Fibroblast of skin of back (primary cell): ENCODE measurements around the gene PNPO.
A peak's percentile ranks its signal among the peaks of the same experiment; 100 is the strongest.

ENCODE experiments used
- DNase-seq: peaks from one replicate; pipeline ENCODE4 v3.0.0-alpha.2; 2013

PNPO gene

DNA sequence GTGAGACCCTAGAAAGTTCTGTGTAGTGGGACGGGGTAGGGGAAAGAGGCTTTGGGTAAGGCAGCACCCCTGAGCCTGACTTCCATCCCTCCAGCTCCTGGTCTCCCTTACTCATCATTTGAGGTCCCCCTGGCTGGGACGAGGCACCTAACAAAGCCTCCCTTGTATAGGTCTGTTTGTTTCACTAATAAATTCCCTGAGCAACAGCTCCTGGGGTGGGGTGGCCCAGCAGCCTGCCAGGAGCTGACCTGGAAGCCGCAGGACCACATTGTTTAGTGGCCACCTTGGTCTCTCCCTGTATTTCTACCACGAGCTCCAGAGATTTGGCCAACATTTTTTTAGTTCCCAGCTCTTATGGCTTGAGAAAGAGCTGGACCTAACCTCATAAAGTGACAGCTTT lies 9.1 kb downstream of the PNPO start:
- DNase-seq = no peak

DNA sequence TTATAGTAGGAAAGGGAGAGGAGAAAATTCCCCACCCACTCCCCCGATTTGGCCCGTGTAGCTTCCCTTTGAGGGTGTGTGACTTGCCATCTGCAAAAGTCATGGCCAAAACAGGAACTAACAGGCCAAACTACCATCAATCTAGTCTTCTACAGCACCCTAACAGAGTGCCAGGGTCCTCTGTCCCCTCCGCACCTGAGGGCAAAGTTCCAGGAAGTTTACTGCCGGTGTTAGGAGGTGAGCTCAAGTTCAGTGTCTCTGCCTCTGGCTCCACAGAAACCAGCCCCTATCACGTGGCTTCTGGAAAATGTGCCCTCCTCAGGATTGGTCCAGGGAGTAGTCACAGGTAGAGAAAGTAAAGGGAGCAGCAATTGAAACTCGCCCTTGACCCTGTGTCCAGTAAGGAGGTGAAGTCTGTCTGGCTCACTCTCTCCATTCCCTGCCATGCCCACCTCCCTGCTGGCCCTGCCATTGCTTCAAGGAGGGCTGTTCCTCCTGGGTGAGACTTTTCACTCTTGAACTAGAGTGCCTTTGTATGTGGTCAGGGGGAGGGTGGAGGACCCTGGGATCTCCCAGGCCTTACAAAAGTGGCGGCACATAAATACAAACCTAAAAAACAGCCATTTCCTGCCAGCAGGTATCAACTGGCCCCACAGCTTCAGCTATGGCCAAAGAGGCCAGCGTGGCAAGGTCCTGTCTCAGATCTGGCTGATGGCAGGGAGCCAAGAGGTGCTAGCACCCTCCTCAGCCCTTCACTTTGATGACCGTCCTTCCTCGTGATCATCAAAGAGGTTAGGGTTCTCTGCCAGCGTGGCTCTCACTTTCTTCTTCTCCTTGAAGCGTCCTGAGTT lies 11.0 kb downstream of the PNPO start:
- no peak for DNase-seq

DNA sequence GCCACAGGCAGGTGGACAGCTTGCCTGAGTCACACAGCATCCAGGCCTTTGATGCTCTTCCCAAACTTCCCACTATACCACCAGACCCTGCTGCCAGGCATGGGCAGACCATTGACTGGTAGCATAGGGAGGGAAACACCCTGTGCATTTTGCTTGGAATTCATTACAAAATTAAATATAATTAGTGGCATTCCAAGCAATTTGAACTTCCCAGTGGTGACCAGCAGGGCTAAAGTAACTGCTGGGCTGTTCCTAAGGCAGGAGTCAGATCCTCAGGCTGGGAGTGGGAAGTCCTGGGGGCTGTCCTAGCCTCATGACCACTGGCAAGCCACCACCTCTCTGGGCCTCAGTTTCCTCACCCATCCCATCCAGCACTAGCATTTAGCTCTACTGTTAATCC lies 12.5 kb downstream of the PNPO start:
- DNase-seq = no peak

DNA sequence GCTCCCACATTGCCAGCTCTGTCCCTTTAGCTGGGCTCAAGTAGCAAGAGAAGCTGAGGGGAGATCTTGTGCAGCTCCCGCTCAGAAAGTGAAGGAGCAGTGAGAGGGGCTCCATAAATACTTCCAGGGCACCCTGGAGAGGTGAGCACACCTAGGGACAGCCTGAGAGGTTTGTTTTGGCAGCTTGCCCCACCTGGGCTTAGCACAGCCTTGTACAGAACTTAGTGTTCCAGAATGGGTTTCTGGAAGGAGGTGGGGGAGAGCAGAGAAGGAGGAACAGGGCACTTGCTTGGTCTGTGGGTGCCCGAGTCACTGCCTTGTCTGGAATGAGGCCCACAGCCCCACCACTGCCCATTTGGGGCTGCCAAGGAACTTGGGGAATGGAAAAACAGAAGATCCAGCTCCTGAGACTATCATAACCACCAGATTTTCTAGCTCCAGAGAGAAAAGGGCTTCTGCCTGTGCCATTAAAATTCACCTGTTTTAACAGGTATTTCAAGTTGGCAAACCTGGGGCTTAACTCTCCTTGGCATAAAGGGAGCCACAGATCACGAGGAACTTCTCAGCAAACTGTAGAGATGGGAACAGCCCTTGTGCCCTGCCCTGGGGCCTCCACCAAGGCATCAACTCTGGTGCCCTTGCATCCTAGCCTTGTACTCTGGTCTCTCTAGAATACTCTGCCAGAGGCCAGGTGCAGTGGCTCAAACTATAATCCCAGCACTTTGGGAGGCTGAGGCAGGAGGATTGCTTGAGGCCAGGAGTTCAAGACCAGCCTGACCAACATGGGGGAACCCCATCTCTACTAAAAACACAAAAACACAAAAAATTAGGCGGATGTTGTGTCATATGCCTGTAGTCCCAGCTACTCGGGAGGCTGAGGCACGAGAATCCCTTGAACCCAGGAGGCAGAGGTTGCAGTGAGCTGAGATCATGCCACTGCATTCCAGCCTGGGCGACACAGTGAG lies 14.4 kb downstream of the PNPO start:
- DNase-seq = no peak

DNA sequence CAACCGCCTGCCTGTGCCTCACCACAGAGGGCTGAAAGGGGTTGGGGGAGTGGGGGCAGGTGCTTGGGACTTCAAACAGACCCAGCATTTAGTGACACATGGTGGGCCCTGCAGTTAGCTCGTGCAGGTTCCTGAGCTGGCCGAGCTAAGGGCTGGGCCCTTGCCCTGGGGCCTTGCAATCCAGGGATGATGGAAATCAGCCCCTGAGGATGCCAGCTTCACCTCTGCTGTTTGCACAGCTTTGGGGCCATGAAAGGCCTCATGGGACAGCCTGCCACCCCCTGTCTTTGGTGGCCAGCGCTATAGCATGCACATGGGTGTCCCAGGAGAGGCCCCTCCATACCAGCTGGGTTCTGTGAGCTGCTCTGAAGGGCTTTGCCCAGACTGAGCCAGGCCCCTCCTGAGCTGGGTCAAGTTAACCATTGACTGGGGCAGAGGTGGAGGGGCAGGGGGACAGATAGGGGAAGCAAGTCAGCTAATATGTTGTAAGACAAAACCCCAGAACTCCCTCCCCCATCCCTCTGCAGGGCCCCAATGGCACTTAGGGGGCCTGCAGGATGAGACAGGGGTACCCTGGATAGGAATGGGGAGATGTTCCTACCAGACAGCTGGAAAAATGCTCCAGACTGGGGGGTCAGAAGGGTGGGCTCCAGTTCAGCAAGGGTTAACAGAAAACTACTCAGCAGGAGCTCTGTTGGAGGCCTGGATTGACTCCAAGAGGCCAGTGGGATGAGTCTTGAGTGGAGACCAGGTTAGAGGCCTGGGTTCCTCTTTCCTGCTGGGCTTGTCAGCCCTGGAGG lies 15.6 kb downstream of the PNPO start:
- no peak for DNase-seq

DNA sequence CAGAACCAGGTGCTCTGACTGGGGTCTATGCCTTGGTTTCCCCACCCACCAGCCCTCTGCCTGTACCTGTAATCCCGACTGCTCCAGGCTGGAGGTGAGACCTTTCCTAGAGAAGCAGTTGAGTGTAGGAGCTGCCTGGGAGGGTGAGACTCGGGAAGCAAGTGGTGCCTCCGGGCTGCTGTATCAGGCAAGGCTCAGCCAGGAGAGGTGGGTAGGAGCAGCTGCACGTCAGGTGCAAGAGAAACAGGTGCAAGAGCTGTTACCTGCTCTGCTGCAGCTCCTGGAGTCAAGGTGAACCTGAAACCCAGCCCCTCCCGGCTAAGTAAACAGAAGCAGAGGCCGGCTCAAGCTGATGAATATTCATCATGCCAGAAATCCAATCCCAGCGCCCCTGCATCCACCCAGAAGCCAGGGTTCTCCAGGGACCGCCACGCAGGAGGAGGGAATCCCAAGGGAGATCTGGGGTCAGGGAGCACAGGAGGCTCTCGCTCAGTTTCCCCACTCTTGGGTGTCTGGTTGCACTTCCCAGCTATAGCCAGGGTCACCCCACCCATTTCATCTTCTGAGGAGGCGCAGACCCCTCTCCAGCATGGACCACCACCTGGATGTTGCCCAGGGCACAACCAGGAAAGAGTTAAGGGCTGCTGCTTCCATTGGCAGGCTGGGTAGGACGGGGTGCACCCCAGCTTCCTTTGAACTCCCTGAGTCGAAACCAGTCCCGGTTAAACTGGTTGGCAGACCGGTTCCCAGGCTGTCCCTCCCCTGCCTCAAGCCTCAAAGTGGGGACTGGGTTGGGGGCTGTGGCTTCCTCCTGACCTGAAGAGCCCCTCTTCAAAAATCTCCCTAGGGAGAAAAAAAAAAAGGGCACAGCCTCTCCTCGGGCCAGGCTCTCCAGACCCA lies 16.5 kb downstream of the PNPO start, which contains the start of gene PRR15L:
PRR15L (minus strand) TSS at position 293 of the 900 bp plus-strand sequence. CDS start 4,649 bp downstream, outside the sequence.
- DNase-seq = no peak

DNA sequence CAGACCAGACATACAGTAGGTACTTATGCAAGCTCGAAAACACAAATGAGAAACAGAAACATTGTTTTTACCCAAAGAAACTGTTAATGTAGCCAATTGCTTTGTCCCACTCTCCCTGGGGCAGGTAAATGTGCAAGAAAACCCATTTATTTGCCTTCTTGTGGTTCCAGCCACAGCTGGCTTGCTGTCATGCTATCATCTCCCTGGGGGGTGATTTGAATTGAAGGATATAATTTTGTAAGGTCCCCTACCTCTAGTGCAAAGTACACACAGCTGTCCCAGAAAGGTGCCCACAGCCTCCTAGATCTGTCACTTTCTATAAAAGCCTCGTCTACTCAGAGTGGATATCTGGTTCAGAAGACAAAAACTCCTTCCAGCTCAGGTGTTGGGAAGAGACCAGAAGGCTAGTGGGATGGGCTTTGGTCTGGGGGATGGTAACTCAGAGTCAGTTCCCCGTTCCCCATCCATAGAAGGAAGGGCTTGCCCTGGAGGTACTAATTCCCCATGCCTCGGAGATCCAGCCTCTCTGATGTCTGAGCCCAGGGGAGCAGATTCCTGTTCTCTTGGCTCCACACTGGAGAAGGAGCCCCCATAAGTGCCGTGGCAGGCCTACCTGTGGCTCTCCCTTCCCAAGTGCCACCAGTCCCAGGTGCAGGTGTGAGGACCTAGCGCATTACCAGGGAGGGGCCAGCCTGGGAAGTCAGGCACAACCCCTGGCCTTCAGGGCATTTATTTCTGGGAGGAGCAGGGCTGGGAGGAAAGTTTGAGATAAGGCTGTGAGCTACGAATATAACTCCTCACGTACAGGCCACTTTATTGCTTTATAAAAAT lies 18.7 kb downstream of the PNPO start:
- DNase-seq = no peak

DNA sequence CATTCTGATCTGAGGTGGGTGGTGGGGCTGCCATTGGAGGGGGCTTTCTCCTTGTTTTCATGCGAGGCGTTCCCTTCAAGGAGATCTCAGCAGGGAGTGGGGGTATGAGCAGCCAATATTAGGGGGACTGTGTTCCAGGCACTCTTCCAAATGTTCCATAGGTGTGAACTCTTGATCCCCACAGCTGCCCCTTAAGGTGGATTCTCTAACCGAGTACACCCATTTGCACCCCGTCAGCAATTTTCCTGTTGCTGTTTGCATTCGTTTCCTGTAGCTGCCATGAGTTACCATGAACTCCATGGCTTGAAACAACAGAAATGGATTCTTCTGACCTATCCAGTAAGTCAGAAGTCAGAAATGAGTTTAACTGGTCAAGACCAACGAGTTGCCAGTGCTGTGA lies 20.0 kb downstream of the PNPO start:
- DNase-seq = no peak

DNA sequence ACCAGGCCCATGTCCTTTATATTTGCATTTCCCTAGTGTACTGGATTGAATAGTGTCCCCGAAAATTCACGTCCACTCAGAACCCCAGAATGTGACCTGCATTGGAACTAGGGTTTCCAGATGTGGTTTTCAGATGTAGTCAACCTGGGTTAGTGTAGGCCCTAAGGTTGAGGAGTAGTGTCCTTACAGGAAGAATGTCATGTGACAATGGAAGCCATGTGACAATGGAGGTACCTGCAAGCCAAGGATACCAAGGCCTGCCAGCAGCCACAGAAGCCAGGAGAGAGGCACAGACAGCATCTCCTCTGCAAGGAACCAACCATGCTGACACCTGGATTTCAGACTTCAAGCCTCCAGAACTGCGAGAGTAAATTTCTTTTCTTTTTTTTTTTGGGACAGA lies 21.5 kb downstream of the PNPO start:
- DNase-seq = no peak

DNA sequence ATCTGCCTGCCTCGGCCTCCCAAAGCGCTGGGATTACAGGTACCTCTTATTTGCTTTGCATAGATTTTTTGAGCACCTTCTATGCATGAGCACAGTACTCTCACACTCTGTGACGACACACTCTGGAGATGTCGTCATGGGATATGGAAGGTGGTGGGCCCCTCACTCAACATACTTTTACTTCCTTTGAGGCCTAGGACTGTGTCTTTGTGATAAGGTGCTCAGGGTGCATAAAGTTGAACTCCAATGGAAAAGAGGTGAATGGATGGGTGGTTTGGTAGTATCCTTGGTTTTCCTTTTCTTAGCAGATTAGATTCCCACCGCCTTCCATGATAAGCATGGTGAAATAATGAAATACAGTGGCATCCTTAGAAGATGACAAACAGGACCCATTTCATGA lies 23.5 kb downstream of the PNPO start:
- no peak for DNase-seq

DNA sequence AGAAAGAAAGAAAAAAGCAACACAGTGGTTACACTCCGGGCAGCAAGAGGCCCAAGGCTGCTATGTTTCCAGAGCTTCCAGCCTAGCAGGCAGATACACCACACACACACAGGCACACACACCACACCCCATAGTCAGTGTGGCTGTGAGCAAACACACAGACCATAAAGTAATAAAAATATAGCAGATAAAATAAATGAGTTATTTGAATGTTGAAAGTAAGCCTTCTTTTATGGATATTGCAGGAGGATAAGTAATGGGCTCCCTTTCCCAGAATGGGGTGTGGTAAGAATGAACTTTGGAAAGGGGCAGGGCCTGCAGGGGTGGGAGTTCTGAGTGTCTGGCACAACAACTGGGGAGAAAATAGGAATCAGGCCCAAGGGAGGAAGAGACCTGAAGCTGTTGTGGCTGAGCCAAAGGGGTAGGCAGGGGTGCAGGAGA lies 24.7 kb downstream of the PNPO start:
- no peak for DNase-seq

DNA sequence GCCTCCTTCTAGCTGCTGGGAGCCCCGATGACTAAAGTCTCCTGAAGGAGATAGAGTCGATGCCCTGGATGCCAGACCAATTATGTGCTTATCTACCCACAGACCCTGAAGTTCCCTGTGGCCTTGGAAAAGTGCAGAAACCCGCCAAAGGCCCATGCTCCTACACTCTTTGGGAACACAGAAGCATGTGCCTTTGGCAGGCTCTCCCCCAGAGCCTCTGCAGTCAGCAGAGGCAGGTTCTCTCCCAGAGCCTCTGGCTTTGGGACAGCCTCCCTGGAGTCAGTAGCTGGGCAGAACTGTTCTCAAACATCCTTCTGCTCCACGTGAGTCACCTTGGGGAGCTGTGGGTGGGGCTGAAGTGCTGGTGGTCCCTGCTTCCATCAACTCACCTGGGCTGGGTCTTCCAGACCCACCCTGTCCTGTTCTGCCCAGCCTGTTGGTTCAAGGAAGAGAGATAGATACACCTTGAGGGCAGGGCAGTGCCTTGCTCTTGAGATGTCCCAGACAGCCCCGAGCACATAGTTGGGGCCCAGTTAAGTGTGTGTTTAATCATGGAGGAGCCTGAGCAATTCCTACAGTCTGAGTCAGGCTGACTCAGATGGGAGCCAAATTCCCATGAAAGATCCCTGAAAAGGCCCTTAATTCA lies 26.4 kb downstream of the PNPO start:
- peak; percentile 92 for DNase-seq

DNA sequence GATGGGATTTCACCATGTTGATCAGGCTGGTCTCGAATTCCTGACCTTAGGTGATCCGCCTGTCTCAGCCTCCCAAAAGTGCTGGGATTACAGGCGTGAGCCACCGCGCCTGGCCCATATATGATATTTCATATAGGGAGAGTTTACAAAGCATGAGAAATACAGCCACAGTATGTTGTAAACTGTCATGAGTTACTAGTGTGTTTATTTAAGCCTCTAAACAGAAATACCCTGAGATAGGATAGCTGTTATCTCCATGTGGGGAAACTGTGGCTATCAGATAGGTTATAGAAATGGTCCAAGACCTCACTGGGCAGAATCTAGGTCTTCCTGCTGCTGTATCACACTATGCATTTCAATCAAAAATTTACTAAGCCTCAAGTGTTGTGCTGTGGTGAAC lies 27.5 kb downstream of the PNPO start:
- no peak for DNase-seq

DNA sequence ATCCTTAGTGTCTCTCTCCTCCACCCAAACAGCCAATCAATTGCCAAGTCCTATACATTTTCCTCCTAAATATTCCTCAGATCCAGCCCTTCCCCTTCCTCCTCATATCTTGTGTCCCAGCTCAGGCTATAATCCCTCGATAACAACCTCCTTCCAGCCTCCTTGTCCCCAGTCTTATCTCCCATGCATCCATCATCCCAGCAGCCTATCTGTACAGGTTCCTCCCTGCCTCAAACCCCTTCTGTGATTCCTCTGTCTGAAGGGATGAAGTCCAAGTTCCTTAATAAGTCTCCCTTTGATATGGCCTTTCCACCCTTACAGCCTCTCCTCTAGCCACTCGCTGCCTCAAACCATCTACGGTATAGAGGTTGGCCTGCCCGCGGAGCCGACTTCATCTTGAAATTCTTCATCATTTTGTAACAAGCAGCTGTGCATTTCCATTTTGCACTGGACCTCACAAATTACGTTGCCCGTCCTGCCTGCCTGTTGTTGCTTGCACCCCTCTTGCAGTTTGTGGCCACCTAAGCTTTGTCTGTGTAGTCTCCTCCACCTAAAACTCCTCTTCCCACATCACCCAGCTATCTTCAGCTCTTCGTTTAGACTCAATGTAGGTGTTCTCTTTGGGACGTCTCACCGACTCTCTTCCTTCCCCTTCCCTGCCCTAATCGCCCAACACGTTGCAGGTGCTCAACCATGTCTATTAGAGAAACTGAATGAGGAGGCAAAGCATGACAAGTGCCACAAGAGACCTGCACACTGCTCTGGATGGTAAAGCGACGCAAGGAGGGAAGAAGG lies 28.8 kb downstream of the PNPO start:
- no peak for DNase-seq

DNA sequence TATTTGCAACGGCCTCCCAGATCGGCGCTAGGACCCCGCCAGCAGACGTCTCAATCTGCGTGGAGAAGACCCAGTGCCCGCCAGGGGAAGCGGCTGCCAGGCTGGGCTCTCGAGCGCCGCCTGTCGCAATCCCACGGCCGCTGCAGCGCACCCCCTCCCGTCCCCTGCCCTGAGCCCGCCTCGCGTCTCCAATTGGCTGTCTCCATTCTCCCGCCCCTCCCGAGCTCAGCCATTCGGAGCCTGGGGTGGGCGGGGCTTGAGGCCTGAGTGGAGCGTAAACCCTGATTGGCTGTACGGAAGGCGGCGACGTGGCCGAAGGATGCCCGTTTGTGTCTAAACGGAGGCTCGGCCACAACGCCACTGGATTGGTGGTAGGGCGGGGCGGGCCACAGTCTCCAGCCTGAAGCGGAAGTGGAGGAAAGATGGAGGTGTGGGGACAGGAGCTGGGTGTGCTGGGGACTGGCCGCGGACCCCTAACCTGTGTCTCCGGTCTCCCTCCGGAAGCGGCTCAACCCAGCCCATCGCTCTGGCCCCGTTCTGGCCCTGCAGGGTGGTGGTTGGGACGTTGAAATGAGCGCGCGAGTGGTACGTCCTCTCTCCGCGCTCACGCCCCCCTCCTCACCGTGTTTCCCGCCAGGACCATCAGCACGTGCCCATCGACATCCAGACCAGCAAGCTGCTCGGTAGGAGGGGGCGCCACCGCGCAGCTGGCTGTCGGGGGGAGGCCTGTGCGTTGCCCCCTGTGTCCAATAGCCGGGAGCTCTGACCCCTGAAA lies 29.5 kb downstream of the PNPO start, which contains the start of gene CDK5RAP3:
CDK5RAP3 (plus strand) TSS at position 389 of the 775 bp plus-strand sequence; CDS start at position 423, 34 bp downstream.
- peak; percentile 99 for DNase-seq

DNA sequence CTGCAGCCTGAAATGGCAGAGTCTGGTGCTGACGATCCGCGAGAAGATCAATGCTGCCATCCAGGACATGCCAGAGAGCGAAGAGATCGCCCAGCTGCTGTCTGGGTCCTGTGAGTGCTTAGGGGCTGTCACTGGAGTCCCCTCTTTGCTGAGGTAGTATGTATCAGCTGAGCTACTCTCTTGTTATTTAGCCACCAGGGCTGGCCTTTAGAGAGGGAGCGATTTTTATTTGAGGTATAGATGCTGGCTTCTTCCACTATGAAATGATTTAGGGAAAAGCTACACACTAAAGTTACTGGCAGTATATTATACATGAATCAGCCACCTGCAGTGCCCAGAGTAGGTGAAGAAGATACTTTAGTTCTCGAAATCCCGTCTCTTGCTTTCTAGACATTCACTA lies 32.2 kb downstream of the PNPO start:
- no peak for DNase-seq

DNA sequence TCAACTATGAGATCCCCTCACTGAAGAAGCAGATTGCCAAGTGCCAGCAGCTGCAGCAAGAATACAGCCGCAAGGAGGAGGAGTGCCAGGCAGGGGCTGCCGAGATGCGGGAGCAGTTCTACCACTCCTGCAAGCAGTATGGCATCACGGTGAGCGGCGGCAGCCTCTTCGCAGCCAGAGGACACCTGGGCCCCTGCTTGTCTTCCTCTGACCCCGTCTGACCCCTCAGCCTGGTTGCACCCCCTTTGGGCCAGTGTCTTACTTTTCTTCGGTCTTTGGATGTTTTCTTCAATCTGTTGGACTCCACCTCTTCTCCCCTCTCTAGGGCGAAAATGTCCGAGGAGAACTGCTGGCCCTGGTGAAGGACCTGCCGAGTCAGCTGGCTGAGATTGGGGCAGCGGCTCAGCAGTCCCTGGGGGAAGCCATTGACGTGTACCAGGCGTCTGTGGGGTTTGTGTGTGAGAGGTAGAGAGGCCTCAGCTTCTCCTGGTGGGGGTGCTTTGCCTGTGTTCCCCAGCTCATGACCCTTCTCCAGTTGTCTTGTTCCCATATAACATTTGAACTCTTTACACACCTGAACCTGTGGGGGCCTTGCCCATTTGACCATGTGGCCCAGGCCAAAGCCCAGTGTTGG lies 33.9 kb downstream of the PNPO start:
- no peak for DNase-seq

DNA sequence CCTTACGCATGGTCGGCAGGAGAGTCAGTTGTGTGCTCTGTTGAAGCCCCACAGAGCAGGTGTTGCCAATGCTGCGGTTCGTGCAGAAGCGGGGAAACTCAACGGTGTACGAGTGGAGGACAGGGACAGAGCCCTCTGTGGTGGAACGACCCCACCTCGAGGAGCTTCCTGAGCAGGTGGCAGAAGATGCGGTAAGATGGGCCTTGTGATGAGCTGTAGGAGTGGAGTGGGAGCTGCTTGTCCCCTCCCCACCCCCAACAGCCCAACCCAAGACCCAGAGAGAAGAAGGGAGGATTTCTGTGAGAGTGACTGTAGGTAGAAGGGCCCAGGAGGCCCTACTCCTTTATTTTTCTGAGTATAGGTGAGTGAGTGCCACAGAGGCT lies 34.4 kb downstream of the PNPO start:
- no peak for DNase-seq
